ENCODE results near the gene LSM14A. TPM values are rescaled to one million over a fixed set of nuclear protein-coding genes. Genes with fewer than 3 reads are reported as not detected.

Gene LSM14A
- total RNA-seq, 3 donors from 2014 or later = 126 to 134 (median 129) TPM

GRCh38 chr19:34254698-34255432 lies 82.6 kb downstream of the LSM14A start:
- H3K36me3 Mint-ChIP-seq (ENCODE audit: insufficient read depth) = no peaks in the 10 kb centered on the region
- H3K4me1 Mint-ChIP-seq (ENCODE audit: low read depth) = peaks cover 30% of the 10 kb centered on the region
- peak overlapping the region; percentile 82 for H3K4me3 Mint-ChIP-seq
- H3K9me3 Mint-ChIP-seq = no peaks in the 10 kb centered on the region
- DNase-seq (no peak), ATAC-seq (peak; percentile 61 to 69)
- no peaks in the 10 kb centered on the region for H3K27me3 Mint-ChIP-seq (ENCODE audit: low read depth)

GRCh38 chr19:34255546-34255945 lies 83.2 kb downstream of the LSM14A start:
- Mint-ChIP-seq H3K4me1 (ENCODE audit: low read depth) (peaks cover 32% of the 10 kb centered on the region), H3K36me3 (ENCODE audit: insufficient read depth) (no peaks in the 10 kb centered on the region), H3K4me3 (peak overlapping the region; percentile 82), H3K9me3 (no peaks in the 10 kb centered on the region), H3K27me3 (ENCODE audit: low read depth) (no peaks in the 10 kb centered on the region)
- ATAC-seq = no peak
- no peak for DNase-seq

- H3K36me3 Mint-ChIP-seq (ENCODE audit: insufficient read depth) = no peaks in the 10 kb centered on the region
- peak overlapping the region; percentile 11 for H3K4me3 Mint-ChIP-seq
- H3K9me3 Mint-ChIP-seq = no peaks in the 10 kb centered on the region
- peaks cover 45% of the 10 kb centered on the region for H3K4me1 Mint-ChIP-seq (ENCODE audit: low read depth)
- no peak for ATAC-seq
- DNase-seq = no peak
- no peaks in the 10 kb centered on the region for H3K27me3 Mint-ChIP-seq (ENCODE audit: low read depth)
These were observed 84.7 kb downstream of the LSM14A start for GRCh38 chr19:34256835-34257558.

- Mint-ChIP-seq H3K4me1 (ENCODE audit: low read depth) (peaks cover 45% of the 10 kb centered on the region), H3K27me3 (ENCODE audit: low read depth) (no peaks in the 10 kb centered on the region), H3K4me3 (no peak overlapping the region), H3K9me3 (no peaks in the 10 kb centered on the region), H3K36me3 (ENCODE audit: insufficient read depth) (no peaks in the 10 kb centered on the region)
- DNase-seq (no peak), ATAC-seq (no peak)
These were observed 85.2 kb downstream of the LSM14A start for GRCh38 chr19:34257559-34257924.

GRCh38 chr19:34259367-34260095 lies 87.2 kb downstream of the LSM14A start:
- no peak overlapping the region for H3K4me3 Mint-ChIP-seq
- peaks cover 46% of the 10 kb centered on the region for H3K4me1 Mint-ChIP-seq (ENCODE audit: low read depth)

GRCh38 chr19:34260771-34261173 lies 88.5 kb downstream of the LSM14A start:
- Mint-ChIP-seq H3K9me3 (no peaks in the 10 kb centered on the region), H3K4me1 (ENCODE audit: low read depth) (peaks cover 54% of the 10 kb centered on the region), H3K4me3 (no peak overlapping the region), H3K36me3 (ENCODE audit: insufficient read depth) (peaks cover 4% of the 10 kb centered on the region), H3K27me3 (ENCODE audit: low read depth) (no peaks in the 10 kb centered on the region)
- DNase-seq (no peak), ATAC-seq (peak in 1 of 2 donors; percentile 25)

More at GRCh38 chr19:34259367-34260095, 87.2 kb downstream of the LSM14A start:
- Mint-ChIP-seq H3K36me3 (ENCODE audit: insufficient read depth) (no peaks in the 10 kb centered on the region), H3K9me3 (no peaks in the 10 kb centered on the region), H3K27me3 (ENCODE audit: low read depth) (no peaks in the 10 kb centered on the region)
- ATAC-seq = no peak
- DNase-seq = no peak

- H3K4me1 Mint-ChIP-seq (ENCODE audit: low read depth) = peaks cover 58% of the 10 kb centered on the region
- no peak for DNase-seq
- H3K27me3 Mint-ChIP-seq (ENCODE audit: low read depth) = no peaks in the 10 kb centered on the region
- H3K36me3 Mint-ChIP-seq (ENCODE audit: insufficient read depth) = peaks cover 4% of the 10 kb centered on the region
- no peak overlapping the region for H3K4me3 Mint-ChIP-seq
- no peak for ATAC-seq
- H3K9me3 Mint-ChIP-seq = no peaks in the 10 kb centered on the region
These were observed 89.2 kb downstream of the LSM14A start for GRCh38 chr19:34261334-34262109.

- peaks cover 8% of the 10 kb centered on the region for H3K36me3 Mint-ChIP-seq (ENCODE audit: insufficient read depth)
These were observed 91.5 kb downstream of the LSM14A start for GRCh38 chr19:34263745-34264237.

GRCh38 chr19:34265221-34265650 lies 92.9 kb downstream of the LSM14A start:
- H3K4me3 Mint-ChIP-seq = no peak overlapping the region
- no peak for ATAC-seq
- H3K36me3 Mint-ChIP-seq (ENCODE audit: insufficient read depth) = peaks cover 8% of the 10 kb centered on the region
- no peaks in the 10 kb centered on the region for H3K27me3 Mint-ChIP-seq (ENCODE audit: low read depth)
- peaks cover 59% of the 10 kb centered on the region for H3K4me1 Mint-ChIP-seq (ENCODE audit: low read depth)
- no peak for DNase-seq
- no peaks in the 10 kb centered on the region for H3K9me3 Mint-ChIP-seq

More at GRCh38 chr19:34263745-34264237, 91.5 kb downstream of the LSM14A start:
- Mint-ChIP-seq H3K9me3 (no peaks in the 10 kb centered on the region), H3K4me1 (ENCODE audit: low read depth) (peaks cover 55% of the 10 kb centered on the region), H3K4me3 (no peak overlapping the region), H3K27me3 (ENCODE audit: low read depth) (no peaks in the 10 kb centered on the region)
- ATAC-seq (no peak), DNase-seq (no peak)

GRCh38 chr19:34269081-34269480 lies 96.8 kb downstream of the LSM14A start:
- ATAC-seq (no peak), DNase-seq (no peak)
- Mint-ChIP-seq H3K4me1 (ENCODE audit: low read depth) (peaks cover 71% of the 10 kb centered on the region), H3K9me3 (no peaks in the 10 kb centered on the region), H3K4me3 (peak overlapping the region; percentile 53), H3K27me3 (ENCODE audit: low read depth) (no peaks in the 10 kb centered on the region), H3K36me3 (ENCODE audit: insufficient read depth) (peaks cover 11% of the 10 kb centered on the region)

- Mint-ChIP-seq H3K36me3 (ENCODE audit: insufficient read depth) (peaks cover 11% of the 10 kb centered on the region), H3K4me1 (ENCODE audit: low read depth) (peaks cover 73% of the 10 kb centered on the region), H3K9me3 (no peaks in the 10 kb centered on the region), H3K4me3 (peak overlapping the region; percentile 75), H3K27me3 (ENCODE audit: low read depth) (no peaks in the 10 kb centered on the region)
- no peak for ATAC-seq
- no peak for DNase-seq
These were observed 97.2 kb downstream of the LSM14A start for GRCh38 chr19:34269489-34269888.

GRCh38 chr19:34269968-34270621 lies 97.8 kb downstream of the LSM14A start:
- peak overlapping the region; percentile 75 for H3K4me3 Mint-ChIP-seq
- H3K27me3 Mint-ChIP-seq (ENCODE audit: low read depth) = no peaks in the 10 kb centered on the region
- H3K9me3 Mint-ChIP-seq = no peaks in the 10 kb centered on the region
- peaks cover 73% of the 10 kb centered on the region for H3K4me1 Mint-ChIP-seq (ENCODE audit: low read depth)
- ATAC-seq = peak; percentile 88 to 91
- peak; percentile 64 for DNase-seq
- peaks cover 11% of the 10 kb centered on the region for H3K36me3 Mint-ChIP-seq (ENCODE audit: insufficient read depth)

GRCh38 chr19:34273121-34273520 lies 100.8 kb downstream of the LSM14A start:
- no peaks in the 10 kb centered on the region for H3K9me3 Mint-ChIP-seq
- no peak overlapping the region for H3K4me3 Mint-ChIP-seq
- DNase-seq (no peak), ATAC-seq (no peak)
- H3K27me3 Mint-ChIP-seq (ENCODE audit: low read depth) = no peaks in the 10 kb centered on the region
- peaks cover 76% of the 10 kb centered on the region for H3K4me1 Mint-ChIP-seq (ENCODE audit: low read depth)
- peaks cover 13% of the 10 kb centered on the region for H3K36me3 Mint-ChIP-seq (ENCODE audit: insufficient read depth)

Measured in activated T-cell treated with anti-CD3 and anti-CD28 coated beads, Interleukin-2, amount 50 U/mL, for 4 hours (primary cell).